T-helper 22 cell (primary cell): ENCODE measurements around the gene CCT7.

ENCODE experiments used
- DNase-seq: peaks from one replicate; pipeline ENCODE4 v3.0.0-alpha.2; 2020; ENCODE audit warnings: low read depth

Gene CCT7

DNA sequence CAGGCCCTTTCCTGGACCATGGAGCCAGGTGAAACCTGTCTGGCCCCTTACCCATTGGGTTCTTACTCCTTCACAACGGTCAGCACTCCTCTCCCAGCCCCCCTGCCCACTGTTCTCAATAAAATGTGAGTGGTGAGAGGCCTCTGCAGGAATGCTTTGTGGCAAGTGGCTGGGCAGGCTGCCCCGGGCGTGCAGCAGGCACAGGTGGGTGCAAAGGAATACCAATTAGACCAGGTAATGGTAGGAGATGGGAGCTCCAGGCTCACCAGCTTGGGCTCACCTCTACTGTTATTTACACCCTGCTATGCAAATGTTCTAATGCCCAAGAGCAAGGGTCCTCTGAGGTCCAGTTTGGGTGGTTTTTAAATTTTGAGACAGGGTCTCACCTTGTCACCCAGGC, 7.0 kb upstream of the CCT7 start:
- no peak for DNase-seq

DNA sequence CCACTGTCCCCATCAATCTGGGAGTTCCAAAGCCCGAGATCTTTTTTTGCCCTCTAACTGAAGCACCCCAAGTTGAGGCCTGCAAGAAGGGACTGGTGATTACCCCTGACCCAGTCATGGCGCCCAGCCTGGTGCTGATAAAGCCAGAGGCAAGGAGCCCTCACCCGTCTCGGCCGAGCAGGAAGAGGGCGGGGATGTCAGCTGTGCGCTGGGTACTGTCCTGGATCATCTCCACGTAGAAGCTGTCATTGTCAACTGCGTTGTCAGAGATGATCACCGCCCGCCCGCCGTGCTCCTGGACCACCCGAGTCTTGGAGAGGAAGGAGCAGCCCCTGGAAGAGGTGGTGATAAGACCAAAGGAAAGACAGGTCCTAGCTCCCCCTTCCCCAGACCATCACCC, 5.5 kb upstream of the CCT7 start:
- no peak for DNase-seq

DNA sequence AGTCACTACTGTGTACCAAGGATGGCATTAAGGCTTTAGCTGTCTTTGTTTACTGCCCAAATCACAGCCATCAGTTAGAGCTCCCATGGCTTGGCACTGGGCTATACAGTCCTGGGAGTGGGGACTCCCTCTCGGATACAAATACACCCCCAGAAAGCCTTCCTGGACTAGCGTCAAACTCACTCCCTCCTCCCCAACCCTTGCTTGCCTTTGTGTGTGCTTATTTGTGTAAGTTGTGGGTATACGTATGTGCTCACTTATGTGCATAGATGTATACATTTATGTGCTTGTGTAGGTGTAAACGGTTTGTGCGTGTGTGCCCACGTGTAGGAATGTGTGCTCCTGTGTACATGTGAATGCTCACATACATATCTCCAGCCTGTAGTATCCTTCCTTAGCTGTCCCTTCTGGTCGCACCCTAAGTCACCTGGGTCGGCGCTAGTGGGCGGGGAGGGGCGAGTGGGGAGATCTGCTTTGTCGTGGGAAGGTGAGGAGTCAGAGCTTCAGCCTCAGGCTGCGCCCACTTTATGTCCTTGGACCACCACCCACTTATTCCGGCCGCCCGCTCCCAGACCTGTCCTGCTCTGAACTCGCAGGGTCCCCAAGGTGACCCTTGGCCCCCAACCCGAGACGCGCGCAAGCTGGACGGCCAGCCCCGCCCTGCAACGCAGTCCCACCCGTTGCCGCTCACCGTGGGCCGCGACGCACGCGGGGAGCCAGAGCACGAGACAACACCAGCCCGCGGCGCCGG, 1.5 kb upstream of the CCT7 start:
- DNase-seq = no peak

DNA sequence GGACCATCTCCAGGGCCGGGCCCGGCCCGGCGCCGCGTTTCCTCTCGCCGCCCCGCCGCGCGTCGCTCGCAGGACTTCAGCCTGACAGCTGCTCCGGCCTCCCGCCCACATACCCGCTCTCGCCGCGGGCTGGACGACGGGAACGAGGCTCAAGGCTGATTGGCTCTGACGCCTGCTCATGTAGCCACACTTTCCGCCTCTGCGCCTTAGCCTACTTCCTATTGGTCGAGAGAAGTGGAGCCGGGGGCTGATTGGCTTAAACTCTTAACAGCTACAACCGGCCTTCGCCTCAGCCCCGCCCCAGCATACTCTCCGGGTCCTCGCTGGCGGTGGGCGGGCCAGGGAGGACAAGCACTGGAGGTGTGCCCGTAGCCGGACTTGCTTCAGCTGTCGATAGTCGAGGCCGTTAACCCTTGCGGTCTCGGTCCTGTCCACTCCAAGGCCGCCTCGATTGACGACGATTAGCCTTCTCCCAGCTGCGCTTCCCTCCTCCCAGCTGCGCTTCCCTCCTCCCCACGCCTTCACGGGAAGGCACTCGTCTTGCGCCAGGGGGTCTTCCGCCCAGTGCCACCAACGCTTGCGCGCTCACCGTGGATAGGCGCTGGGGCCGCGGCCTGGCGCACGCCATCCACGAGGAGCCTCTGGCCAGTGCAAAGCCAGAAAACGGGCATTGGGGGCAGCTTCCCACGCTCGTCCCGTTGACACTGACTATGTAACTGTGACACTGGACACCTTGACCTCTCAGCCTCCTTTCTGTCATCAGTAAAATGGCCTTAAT, 765 bp upstream of the CCT7 start, which contains the start of gene PRADC1:
Gene PRADC1 (minus strand): TSS at position 86 of the 778 bp plus-strand sequence. CDS start 79 bp downstream, at position 7.
- DNase-seq = peak; percentile 95

DNA sequence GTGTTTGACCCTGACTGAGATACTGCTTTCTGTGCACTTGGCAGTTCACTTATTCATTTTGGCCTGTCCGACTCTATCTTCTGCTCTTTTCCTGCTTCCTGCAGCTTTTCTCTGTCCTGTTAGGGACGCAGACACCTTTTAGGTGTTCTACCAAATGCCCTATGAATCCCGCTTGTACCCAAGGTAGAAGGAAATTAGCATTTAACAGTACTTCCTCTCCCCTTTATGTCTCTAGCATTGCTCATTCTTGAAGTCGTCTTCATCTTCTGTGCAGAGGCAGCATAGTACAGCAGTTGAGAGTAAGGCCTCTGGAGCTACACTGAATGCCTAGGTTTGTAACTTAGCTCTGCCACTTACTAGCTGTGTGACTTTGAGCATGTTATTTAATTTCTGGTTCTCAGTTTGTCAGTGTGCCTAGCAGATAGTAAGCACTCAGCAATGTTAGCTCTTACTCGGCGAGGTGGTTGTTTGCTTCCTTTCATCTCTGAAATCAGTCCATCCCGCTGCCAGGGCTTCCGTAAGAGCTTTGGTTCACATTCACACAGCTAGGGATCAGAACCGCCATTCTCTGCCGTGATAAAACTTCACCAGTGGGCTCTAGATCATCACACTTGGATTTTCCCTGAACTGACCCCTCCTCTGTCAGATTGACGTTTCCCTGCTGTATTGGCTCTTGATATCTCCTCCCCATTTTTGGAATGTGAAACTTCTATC, 1.4 kb downstream of the CCT7 start:
- DNase-seq = no peak

GRCh38 chr2:73237168-73237567, 3.1 kb downstream of the CCT7 start:
- no peak for DNase-seq

DNA sequence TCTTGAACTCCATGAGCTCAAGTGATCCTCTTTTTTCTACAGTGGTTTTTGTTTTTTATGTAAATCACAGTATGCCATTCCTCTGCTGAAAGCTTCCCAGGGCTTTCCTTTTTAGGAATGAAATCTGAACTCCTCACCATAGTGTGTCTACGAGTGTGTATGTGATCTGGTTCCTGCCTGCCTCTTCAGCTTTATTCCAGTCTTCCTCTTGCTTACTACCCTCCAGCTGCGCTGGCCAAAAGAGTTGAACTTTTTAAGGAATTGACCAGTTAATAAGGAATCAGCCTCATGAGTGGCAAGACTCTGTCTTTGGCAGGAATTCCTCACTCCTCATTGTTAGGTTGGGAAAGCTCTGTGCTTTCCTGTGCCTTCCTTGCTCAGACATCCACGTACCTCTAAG, 4.0 kb downstream of the CCT7 start:
- no peak for DNase-seq

DNA sequence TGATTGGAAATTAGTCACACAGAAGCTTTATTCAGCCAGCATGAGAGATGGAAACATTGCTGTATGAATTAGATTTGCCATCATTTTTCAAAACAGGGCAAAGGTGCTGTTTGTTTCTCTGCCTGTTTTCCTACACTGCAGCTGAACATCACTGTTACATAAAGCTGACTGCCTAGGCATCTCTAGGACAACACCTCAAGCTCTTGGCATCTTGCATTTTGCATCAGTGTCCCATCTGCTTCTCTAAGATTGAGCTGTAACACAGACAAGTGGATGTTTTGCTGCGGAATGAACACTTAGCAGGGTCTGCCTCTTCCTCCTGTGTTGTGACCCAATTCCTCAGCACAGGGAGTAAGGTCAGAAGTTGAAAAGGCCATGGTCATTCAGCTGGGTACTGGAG, 4.9 kb downstream of the CCT7 start:
- DNase-seq = no peak

- DNase-seq = no peak
Observed at GRCh38 chr2:73239776-73240175, 5.7 kb downstream of the CCT7 start.

DNA sequence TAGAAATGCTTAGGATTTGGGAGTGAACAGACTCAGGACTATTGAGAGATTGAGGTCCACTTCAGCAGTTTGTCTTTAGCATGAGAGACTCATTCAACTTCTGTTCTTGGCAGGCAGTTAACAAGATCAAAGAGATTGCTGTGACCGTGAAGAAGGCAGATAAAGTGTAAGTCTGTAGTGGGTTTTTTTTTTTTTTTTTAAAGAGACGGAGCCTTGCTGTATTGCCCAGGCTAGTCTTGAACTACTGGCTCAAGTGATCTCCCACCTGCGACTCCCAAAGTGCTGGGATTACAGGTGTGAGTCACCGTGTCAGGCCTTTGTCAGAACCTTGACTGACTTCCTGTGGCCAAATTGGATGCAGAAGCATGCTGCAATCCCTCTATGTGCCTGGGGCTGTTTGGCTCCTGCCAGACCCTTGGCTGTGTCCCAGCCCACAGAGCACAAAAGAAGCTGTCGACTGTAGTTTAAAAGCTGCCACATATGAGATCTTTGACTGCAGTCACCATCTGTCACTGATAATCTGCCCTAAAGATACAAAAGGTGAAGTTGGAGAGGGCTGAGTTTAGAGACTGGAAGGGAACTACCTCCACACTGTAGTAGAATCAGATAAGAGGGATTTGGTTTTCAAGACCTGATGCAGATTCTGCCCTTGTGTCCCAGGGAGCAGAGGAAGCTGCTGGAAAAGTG, 9.9 kb downstream of the CCT7 start:
- no peak for DNase-seq

DNA sequence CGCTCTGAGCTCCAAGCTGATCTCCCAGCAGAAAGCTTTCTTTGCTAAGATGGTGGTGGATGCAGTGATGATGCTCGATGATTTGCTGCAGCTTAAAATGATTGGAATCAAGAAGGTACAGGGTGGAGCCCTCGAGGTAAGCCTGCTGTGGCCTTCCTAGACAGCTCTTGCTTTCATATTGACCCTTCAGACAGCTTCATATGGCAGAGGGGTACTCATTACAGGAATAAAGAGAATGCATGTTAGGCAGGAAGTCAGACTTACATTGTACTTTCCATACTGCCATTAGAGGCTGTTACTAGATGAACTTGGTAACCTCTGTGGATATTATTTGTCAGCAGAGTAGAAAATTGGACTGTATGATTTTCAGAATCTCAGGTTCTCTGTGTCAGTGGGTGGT, 10.5 kb downstream of the CCT7 start:
- DNase-seq = no peak

DNA sequence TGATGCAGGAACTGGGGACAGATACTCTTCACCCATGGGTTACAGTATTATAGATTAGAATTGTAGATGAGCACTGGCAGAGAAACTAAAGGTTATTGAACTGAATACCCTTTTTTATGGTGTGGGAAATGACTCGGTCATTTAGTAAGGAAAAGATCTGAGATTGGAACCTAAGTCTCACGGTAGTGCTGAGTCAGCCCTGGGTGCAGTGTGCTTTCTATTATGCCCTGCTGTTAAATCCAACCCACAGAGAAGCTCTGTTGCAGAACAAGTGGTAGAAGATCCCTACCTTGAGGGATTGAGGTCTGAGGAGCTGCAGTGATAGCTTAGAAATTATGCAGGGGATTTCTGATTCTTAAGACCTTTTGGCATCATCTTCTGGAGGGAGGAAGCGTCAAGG, 12.7 kb downstream of the CCT7 start:
- no peak for DNase-seq

DNA sequence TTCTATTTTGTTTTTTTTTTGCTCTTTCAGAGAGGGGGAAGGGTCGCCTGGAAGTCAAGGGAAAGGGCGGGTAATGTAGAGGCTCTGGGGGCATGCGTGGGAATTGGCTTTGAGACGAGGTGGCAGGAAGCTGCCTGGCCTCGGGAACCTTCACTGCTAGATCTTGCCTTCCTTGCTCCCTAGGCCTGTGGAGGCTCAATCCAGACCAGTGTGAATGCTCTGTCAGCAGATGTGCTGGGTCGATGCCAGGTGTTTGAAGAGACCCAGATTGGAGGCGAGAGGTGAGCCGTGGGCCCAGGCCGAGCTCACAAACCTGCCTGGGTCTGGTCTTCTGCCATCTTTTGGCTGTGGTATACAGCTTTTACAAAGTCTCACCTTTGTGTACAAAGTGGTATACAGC, 15.5 kb downstream of the CCT7 start:
- DNase-seq = no peak

DNA sequence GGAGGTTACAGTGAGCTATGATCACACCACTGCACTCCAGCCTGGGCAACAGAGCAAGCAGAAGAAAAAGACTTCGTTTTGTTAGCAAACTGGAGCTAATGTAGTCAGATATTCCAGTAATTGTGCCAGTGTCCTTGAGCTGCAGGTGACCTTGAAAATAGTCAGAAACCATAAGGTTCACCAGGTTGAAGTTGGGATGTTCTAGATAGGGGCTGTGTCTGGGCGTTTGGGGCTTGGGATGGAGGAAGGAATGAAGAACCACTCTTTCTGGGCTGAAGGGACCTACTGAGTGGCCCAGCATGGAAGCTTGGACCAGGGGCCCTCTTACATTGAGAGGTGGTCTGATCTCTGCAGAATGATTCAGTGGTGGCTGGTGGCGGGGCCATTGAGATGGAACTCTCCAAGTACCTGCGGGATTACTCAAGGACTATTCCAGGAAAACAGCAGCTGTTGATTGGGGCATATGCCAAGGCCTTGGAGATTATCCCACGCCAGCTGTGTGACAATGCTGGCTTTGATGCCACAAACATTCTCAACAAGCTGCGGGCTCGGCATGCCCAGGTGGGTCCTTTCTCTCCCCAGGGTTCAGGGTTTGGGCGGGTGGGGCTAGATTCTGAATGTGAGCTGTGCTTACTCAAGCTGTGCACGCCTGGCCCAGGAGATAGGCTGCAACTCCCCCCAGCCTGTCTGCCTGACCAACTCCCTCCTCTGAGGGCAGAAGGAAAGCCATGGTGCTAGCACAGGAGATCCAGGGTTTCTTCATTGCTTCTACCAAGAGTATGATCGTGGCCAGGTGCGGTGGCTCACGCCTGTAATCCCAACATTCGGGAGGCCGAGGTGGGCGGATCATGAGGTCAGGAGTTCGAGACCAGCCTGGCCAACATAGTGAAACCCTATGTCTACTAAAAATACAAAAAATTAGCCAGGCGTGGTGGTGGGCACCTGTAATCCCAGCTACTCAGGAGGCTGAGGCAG, 17.1 kb downstream of the CCT7 start:
- no peak for DNase-seq

- no peak for DNase-seq
Observed at GRCh38 chr2:73252238-73253027, 18.3 kb downstream of the CCT7 start.

DNA sequence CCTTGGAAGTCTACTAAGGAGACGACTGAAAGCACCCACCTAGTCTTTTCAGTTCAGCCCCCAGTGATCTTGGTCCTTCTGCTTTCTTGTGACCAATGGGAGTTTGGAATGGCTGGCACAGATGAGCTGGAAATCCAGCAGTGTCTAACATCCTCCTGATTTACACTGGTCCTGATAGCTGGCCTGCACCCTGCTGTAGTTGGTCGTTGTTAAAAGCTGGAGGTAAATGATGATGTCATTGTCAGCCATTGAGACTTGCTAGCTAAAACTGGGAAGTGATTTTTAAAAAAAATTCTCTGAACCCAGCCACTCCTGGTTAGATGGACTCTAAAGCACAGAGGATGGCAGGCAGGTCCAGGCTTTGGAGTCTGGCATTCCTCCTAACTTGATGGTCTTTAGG, 19.3 kb downstream of the CCT7 start:
- no peak for DNase-seq

GRCh38 chr2:73253901-73254300, 19.8 kb downstream of the CCT7 start:
- DNase-seq = no peak

GRCh38 chr2:73254343-73255006, 20.4 kb downstream of the CCT7 start:
- DNase-seq = no peak

DNA sequence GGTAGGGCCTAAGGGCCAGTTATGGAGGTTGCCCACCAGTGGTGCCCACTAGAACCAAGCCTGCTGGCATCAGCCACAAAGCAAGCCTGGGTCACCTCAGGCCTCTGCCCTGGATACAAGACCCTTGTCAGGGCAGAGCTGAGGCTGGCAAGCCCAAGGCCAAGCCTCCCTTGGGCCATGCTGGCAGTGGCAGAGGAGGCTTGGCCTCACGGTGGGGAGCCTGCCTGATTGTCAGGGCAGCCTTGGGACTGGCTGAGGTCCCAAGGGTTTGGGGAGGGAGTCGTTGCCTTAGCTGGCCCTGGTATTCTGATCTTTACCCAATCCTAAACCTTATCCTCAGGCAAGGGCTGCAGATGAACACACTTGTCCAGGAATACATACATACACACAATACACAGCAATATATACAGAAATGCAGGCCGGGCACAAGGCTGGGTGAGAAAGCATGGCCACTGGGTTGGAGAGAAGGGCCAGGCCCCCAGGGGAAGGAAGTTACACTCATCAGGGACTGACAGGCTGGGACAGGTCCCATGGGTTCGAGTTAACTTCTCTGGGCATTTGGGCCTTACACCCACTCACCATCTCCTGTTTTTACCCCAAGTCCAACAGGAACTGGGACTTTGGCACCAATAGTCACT, 21.0 kb downstream of the CCT7 start:
- DNase-seq = no peak
